GM21381 (cell line): ENCODE measurements around the gene SPCS2.
"Not testable (repeated sequence)": the region's sequence is repeated elsewhere in the genome, so short reads cannot be mapped to it uniquely, and the experiment has no call there.

Source experiments
- ATAC-seq: cut with Tn5 transposase; IDR thresholded peaks from one replicate; pipeline ENCODE4 v1.9.1; 2021; ENCODE audit warnings: mild to moderate bottlenecking, moderate library complexity; ENCODE audit not compliant: unreplicated experiment

Gene SPCS2

DNA sequence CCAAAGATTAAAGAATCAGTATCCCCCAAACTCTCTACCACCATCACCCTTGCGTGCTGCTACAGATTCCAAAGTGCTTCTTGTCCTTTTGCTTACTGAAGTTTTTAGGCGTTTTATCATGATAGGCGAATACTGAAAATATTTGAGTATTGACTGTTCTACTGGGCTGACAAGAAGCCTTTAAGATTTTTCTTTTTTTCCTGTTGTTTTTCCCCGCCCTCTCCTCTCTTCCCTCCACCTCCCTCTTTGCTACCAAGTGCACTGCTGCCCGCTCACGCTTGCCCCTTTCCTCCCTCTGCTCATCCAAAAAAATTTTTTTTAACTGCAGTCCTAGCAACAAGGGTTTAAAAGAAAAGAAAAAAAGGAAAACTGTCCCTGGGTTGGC is 679 bp downstream of the SPCS2 start:
- no peak for ATAC-seq

DNA sequence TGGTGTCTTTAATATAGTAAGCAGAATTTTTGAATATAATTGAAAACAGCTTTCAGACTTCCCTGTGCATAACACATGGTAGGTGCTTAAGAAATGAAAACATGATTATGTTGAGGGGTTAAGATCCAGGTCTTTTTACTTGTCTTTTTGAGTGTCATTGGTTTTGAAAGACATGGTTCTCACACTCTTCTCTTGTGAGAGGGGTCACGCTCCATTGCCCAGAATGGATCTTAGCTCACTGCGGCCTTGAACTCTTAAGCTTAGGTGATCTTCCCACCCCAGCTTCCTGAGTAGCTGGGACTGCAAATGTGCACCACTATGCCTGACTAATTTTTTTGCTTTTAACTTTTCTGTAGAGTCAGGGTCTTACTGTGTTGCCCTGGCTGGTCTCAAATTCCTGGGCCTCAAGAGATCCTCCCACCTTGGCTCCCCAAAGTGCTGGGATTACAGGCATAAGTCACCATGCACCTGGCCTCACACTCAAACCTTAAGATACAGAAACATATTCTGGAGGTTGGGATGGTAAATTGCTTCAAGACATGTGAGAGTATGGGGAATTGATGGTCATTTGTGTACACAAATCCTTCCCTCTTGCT is 1.4 kb downstream of the SPCS2 start:
- no peak for ATAC-seq

DNA sequence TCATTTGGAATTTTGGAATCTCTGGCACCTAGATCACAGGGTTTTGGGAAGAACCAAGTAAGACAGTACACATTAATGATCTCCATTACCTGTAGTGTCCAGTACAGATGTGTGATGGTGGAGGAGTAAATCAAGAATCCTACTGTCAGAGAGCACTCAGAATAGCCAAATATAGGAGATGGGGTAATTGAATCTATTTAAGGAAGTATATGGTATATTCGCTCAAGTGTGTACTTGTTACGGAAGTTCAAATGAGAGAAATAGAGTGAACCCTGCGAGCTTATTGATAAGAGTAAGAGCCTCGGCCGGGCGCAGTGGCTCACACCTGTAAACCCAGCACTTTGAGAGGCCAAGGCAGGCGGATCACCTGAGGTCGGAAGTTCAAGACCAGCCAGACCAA is 2.2 kb downstream of the SPCS2 start:
- ATAC-seq: no peak

- no peak for ATAC-seq
Measured at GRCh38 chr11:74952752-74953151, 3.7 kb downstream of the SPCS2 start.

GRCh38 chr11:74953451-74953850 is 4.4 kb downstream of the SPCS2 start:
- ATAC-seq: no peak

GRCh38 chr11:74954199-74954598 is 5.1 kb downstream of the SPCS2 start:
- ATAC-seq: no peak

GRCh38 chr11:74956397-74957015 is 7.4 kb downstream of the SPCS2 start:
- no peak for ATAC-seq

DNA sequence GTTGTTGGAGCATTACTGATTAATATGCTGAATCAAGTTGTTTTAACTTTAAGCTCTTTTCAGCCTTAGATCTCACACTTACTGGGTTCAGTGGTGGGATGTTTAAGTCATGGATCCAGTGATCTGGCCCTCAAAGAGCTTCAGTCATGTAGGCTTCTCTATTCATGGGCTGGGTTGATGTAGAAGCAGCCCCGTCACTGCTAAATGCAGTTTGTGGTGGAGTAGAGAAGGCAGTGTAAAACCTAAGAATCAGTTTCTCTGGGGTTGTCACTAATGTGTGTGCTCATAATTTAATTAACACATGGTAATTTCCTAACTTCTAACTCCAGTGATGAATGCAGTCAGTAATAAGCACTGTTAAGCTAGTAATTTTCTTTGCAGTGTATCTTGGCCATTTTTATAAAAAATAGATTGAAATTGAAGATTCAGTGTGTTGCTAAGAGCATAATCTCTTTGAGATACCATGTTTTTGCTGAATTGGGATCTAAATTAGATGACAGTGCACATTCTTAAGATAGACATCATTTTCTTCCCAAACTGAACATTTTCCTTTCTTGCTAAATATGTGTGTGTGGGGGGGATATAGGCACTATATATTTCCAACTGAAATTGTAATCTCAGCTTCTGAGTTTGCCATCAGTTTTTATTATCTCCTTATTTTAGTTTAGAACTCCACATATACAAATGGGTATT is 9.0 kb downstream of the SPCS2 start:
- ATAC-seq: no peak

DNA sequence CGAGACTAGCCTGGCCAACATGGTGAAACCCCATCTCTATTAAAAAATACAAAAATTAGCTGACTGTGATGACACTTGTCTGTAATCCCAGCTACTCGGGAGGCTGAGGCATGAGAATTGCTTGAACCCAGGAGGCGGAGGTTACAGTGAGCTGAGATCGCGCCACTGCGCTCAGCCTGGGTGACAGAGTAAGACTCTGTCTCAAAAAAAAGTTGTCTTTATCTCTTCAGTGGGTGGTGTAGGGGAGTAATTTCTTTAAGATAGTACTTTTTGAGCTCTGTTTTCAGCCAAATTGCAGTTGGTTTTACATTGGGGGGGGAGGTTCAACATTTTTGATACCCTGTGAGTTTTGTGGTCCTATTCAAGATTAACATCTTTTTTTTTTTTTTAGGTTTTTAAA is 11.1 kb downstream of the SPCS2 start:
- ATAC-seq: not testable (repeated sequence)

- no peak for ATAC-seq
Measured at GRCh38 chr11:74966651-74967050, 17.6 kb downstream of the SPCS2 start.

DNA sequence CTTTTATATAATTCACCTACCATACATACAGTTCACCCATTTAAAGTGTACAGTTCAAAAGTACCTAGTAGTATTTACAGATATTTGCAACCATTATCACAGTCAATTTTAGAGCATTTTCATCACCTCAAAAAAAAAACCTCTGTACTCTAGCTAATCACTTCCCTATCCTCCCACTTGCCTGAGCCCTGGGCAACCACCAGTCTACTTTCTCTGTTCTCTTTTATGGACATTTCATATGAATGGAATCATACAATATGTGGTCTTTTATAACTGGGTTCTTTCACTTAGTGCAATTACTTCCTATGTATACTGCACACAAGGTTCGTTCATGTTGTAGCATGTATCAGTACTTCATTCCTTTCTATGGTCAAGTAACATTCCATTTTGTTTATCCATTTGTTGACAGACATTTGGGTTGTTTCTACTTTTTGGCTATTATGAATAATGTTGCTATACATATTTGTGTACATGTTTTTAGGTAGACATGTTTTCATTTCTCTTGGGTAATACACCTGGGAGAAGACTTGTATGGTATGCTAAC is 21.9 kb downstream of the SPCS2 start:
- ATAC-seq: no peak

DNA sequence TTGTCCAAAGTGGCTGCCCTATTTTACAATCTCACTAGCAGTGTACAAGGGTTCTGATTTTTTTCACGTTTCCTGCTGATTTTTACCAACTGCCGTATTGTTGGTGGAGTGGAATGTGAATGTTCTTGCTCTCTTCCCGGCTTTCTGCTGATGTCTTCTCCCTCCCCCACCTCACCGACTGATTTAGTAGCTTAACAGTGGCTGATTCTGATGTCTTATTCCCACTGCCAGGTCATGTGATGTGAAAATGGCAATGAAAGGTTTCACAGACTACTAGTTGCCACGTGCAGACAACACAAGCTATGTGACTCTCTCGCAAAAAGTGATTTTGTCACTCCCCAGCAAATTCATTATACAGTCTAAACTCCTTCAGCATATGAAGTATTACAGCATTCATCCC is 22.4 kb downstream of the SPCS2 start:
- ATAC-seq: no peak

- no peak for ATAC-seq
Measured at GRCh38 chr11:74978041-74978440, 29.0 kb downstream of the SPCS2 start.

- no peak for ATAC-seq
Measured at GRCh38 chr11:74980634-74981033, 31.6 kb downstream of the SPCS2 start.

DNA sequence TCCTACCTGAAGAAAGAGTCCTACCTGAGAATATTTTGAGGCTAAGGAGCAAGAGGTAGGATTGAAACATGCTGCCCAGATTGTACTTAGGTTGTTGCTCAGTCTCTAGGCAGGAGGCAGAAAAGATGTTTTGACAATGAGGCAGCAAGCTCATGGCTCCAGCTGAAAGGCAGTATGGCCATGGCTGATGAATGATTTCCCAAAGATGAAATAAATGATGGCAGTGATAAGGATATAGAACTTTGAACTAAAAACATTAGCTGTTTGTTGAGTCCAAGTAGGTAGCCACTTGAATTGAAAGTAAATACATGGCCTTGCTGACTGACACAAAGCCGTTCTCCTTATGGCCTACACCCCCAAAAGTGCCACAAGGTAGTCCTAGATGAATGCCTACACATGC is 32.8 kb downstream of the SPCS2 start:
- ATAC-seq: no peak

DNA sequence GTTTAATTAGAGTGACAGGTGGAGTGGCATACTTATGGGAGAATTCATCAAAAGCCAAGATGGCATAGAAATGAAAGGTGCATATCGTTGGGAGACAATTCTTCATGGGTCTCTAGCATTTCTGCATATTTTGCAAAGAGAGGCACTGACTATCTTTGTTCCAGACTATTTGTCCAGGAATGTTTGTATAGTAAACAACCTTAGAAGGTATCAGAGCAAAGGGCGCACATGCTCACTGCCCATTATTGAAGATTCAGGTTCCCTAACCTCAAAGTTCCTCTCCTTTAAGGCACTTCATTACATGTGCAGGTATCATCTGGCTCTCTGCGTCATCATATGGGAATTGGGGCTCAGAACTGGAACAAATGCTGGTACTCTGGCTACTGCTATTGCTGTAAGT is 35.0 kb downstream of the SPCS2 start:
- ATAC-seq: no peak

DNA sequence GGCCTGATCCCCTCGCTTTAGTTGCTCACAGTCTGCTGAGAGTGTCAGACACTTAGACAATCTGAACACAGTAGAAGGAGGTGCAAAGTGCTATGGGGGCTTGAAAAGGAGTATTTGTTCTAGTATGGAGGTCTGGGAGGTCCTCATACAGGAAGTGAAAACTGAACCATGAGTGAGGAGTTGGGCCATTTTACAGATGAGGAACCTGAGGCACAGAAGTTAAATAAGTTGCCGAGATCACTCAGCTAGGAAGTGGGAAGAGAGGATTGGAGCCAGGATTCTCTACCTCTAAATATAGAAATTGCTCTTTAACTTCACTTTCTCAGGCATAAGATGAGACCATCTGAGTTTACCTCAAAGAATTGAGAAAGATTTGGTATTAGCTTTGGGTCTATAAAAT is 35.7 kb downstream of the SPCS2 start:
- no peak for ATAC-seq

- peak; percentile 89 for ATAC-seq
Measured at GRCh38 chr11:74988541-74989259, 39.6 kb downstream of the SPCS2 start, which contains the start of gene NEU3. Gene NEU3, plus strand, starts transcription at chr11:74988933. Its CDS starts 128 bp downstream, at chr11:74989061.

DNA sequence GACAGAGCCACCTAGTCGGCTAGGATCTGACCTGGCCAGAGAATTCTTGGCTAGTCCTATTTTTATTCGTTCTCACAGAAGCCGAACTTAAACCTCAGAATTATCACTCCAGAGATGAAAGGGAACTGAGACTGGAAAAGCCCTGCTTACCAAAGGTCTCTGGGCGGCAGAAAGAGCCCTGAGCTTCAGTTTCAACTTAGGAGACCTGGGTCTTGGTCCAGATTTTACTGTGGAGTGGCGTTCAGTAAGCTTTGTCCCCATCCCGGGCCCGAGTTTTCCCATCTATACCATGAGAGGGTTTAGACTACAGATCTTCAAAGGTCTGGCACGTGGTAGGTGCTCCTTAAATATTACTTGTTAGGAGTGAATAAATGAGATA is 40.2 kb downstream of the SPCS2 start:
- ATAC-seq: peak; percentile 8

GRCh38 chr11:74990150-74990549 is 41.1 kb downstream of the SPCS2 start:
- ATAC-seq: not testable (repeated sequence)

GRCh38 chr11:74990941-74991340 is 41.9 kb downstream of the SPCS2 start:
- no peak for ATAC-seq
